Stimulated activated CD8-positive, alpha-beta memory T cell treated with anti-CD3 and anti-CD28 coated beads, Interleukin-7, amount 100 ng/mL, for 24 hours (primary cell): ENCODE measurements around the gene MIEN1.
A peak's percentile ranks its signal among the peaks of the same experiment; 100 is the strongest.
"Not testable (repeated sequence)": the region's sequence is repeated elsewhere in the genome, so short reads cannot be mapped to it uniquely, and the experiment has no call there.

Experiments
- DNase-seq: peaks from one replicate; pipeline ENCODE4 v3.0.0-alpha.2; 2020; ENCODE audit warnings: low read depth

Gene MIEN1

GRCh38 chr17:39699157-39699817, 31.0 kb downstream of the MIEN1 start:
- DNase-seq: not testable (repeated sequence)

DNA sequence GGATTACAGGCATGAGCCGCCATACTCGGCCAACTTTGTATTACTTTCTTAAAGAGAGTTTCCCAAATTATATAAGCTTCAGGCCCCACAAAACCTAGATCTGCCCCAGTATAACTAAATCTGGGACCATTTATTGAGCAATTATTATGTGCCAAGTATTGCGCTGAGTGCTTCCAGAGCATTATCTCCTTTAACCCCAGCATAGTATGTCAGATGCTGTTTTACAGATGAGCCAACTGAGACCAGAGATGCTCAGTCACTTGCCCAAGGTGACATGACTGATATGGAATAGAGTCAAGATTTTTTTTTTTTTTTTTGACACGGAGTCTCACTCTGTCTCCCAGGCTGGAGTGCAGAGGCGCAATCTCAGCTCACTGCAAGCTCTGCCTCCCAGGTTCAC, 32.4 kb downstream of the MIEN1 start:
- DNase-seq: no peak

DNA sequence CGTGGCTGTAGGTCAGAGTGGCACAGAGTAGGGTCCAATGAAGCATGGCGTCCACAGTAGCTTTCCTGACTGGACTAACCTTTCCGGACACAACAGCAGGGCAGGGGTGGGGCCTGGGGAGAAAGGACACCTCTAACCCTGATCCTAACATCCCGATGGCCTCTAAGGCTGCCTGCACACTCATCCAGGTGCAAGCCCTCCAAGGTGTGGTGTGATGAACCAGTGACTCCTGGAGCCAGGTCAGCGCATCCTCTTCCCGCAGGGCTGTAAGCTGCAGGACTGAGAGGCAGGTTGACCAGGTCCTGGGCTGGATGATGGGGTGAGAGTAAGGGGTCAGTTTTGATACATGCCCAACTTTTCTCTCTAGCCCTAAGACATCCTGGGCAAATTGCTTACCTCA, 33.6 kb downstream of the MIEN1 start:
- no peak for DNase-seq

- no peak for DNase-seq
Observed at GRCh38 chr17:39695089-39695474, 35.2 kb downstream of the MIEN1 start.

GRCh38 chr17:39694593-39694992, 35.7 kb downstream of the MIEN1 start:
- no peak for DNase-seq

- DNase-seq: no peak
Observed at GRCh38 chr17:39688945-39689344, 41.4 kb downstream of the MIEN1 start.

DNA sequence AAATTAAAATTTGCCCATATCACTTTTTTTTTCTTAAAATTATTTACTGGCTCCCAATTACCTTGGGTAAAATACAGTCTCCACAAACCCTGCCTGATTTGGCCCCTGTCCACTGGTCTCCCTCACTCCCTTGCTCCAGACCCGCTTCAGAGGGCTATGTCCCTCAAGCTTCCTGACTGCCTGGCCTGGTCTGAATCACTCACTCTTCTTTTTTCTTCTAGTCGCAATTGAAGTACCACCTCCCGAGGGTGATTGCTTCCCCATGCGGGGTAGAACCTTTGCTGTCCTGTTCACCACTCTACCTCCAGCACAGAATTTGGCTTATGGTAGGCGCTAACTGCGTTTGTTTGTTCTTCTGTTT, 41.9 kb downstream of the MIEN1 start:
- DNase-seq: no peak

DNA sequence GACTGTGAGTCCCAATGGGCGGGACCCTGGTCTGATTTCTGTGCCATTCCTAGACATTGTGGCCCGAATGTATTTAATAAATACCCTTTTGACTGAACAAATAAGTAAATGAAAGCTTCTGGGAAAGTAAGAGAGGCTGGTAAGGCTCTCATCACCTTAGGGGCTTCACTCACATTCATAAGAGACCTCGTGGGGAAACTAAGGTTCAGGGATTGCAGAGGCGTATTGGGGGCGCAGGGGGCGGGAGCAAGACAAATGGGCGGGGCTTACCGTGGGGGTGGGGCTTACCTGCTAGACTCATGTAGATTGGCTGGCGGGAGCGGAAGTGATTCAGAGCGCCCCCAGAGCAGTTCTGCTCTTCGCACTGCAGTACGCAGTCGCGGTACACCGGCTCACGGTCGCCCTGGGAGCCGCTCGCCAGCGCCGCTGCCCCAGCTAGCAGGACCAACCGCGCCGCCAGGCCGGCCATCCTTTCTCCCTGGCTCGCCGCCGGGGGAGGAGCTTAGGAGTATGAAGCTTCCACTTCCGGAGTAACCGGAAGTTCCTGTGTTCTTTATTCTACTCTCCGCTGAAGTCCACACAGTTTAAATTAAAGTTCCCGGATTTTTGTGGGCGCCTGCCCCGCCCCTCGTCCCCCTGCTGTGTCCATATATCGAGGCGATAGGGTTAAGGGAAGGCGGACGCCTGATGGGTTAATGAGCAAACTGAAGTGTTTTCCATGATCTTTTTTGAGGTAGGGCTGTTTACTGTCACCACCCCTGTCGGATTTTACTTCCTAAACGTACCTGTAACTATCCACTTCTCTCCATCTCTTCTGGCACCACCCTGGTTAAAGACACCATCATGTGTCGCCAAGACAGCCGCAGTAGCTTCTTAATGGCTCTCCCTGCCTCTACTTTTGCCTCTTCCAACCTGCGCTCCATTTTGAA, 42.5 kb downstream of the MIEN1 start, which contains the start of gene PGAP3:
Gene PGAP3, minus strand, starts transcription at position 512 of the 929 bp plus-strand sequence. Its CDS starts 43 bp downstream, at position 469.
- peak; percentile 83 for DNase-seq

GRCh38 chr17:39687101-39687545, 43.2 kb downstream of the MIEN1 start:
- DNase-seq: no peak

DNA sequence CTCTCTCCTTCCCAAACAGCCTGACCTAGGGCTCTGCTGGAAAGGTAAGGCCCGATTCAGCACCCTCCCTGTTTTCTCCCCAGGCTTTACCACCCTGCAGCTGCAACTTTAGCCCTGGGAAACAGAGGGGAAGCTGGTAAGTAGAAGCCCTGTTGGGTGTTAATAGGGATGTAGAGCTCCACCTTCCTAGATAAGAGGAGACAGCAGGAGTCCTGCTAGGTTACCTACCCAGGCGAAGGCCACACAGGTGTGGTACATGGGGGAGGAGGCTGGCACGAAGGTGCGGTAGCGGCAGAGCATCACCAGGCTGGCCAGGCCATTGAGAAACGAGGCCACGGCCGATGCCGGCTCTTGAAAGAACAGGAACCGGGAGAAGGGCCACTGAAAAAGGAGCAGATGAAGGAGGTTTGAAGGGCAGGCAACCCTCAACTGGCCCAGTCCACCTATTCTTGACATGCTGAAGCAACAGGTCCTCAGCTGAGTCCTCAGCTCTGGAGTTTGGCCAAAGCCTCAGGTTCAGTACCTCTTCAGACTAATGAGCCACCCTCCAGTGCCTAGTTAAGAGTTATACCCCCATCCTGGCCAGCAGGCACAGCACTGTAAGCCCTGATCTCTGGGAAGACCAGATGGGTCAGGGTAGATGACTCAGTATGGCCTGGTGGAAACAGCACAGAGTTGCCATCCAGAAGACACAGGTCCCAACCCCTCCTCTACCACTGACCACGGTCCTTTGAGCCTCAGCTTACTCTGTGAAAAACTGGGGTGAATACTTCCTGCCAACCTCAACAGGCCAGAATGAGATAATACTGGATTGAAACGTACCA, 45.8 kb downstream of the MIEN1 start:
- no peak for DNase-seq

DNA sequence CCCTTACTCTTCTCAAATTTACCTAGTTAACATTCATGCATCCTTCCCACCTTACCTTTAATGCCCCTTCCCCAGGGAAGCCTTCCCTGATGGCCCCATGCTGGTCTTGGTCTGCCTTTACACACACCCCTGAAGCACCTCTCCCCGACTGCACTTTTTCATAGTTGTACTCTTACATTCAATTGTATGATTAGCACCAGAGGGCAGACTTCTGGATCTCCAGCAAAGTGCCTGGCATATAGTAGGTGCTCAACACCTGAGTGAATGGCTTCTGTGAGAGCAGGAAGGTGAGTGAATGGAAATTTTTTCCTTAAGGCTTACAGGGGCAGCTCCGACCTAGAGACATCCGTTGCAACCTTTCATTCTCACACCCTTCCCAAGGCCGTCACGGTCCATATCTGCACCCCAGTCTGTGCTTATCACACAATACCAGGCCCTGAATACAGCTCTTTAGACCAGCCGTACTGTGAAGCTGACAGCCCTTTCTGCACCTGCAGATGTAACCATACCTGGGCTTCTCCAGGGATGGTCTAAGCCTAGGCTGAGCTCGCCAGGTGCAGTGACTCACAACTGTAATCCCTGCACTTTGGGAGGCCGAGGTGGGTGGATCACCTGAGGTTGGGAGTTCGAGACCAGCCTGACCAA, 46.9 kb downstream of the MIEN1 start:
- DNase-seq: no peak

- no peak for DNase-seq
Observed at GRCh38 chr17:39679521-39680192, 50.7 kb downstream of the MIEN1 start.
